Fibroblast of mammary gland (primary cell): Measurements from ENCODE around the gene HS2ST1.
A peak's percentile ranks its signal among the peaks of the same experiment; 100 is the strongest.
"Not testable (repeated sequence)": the region's sequence is repeated elsewhere in the genome, so short reads cannot be mapped to it uniquely, and the experiment has no call there.

Experiments
- DNase-seq: peaks from one replicate; pipeline ENCODE4 v3.0.0-alpha.2; 2010; ENCODE audit warnings: low read depth
- H3K4me3 ChIP-seq: 2 replicates; pipeline ENCODE4 v1.5.1; 2011; ENCODE audit warnings: low read depth, mild to moderate bottlenecking, low read length, moderate library complexity; ENCODE audit not compliant: control insufficient read depth
- CTCF ChIP-seq: conservative IDR thresholded peaks from 2 replicates; pipeline ENCODE4 v1.5.1; 2011; ENCODE audit warnings: low read depth, low read length, inconsistent platforms; ENCODE audit not compliant: control insufficient read depth, insufficient read depth

The HS2ST1 gene

DNA sequence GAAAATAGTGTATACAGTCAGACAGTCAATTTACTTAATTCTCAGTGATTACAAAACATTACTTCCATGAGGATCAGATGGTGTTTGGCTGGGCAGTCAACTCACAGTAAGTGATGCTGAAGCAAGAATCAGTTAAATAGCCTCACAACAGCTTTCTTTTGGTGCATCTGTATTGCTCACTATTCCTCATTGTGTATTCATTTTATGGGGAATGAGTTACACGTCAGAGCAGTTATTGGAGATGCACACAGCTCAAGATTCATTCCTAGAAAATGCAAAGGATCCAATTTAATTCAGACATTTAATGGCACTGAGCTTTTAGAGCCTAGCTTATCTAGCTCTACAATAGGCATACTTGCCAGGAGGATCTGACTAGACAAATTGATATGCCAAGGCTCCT lies 150.6 kb downstream of the HS2ST1 start:
- DNase-seq = no peak

DNA sequence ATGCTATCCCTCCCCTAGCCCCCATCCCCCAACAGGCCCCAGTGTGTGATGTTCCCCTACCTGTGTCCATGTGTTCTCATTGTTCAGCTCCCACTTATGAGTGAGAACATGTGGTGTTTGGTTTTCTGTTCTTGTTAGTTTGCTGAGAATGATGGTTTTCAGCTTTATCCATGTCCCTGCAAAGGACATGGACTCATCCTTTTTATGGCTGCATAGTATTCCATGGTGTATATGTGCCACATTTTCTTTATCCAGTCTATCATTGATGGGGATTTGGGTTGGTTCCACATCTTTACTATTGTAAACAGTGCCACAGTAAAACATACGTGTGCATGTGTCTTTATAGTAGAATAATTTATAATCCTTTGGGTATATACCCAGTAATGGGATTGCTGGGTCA lies 152.3 kb downstream of the HS2ST1 start:
- not testable (repeated sequence) for DNase-seq, H3K4me3 ChIP-seq

More for the DNA sequence above, 150.6 kb downstream of the HS2ST1 start:
- no peak for TF ChIP-seq CTCF
- H3K4me3 ChIP-seq = no peak overlapping the region

- no peak overlapping the region for H3K4me3 ChIP-seq
- DNase-seq = no peak
- TF ChIP-seq CTCF = no peak
Measured at GRCh38 chr1:87072411-87072810, 158.0 kb downstream of the HS2ST1 start.

- H3K4me3 ChIP-seq = no peak overlapping the region
- DNase-seq = no peak
- TF ChIP-seq CTCF = no peak
Measured at GRCh38 chr1:87072904-87073303, 158.5 kb downstream of the HS2ST1 start.

DNA sequence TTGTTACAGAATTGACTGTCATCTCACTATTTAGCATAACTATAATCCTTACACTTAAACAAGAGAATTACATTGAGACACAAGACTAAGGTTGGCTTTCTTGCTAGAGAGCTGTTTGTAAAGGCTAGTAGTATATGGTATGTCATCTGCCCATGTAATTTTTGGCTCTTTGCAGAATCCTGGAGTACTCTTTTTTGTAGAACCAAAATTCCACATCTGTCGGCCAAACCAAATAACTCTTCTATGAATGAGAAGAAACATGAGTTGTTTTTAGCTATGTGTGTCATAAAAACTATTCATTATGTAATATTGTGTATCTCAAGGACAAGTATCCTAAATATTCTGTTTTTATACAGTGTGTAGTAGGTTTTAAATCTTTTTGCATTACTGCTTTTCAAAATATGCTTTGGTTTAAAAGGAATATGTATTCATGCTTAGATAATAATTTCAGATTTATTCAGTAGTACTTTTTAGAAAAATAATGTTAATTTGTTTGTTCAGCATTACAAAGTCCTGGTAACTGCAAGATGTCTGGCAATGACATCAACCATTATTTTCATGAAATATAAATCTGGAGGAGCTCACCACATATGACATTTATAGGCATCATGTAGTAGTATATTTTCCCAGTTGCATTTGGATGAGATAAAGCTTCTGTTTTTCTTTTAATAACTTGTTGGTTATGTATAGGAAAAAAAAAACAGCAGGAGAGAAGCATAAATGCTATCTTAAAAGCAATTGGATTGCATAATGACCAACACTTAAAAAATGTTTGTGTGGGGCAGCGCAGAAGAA lies 159.8 kb downstream of the HS2ST1 start:
- no peak for TF ChIP-seq CTCF
- DNase-seq = peak; percentile 46

DNA sequence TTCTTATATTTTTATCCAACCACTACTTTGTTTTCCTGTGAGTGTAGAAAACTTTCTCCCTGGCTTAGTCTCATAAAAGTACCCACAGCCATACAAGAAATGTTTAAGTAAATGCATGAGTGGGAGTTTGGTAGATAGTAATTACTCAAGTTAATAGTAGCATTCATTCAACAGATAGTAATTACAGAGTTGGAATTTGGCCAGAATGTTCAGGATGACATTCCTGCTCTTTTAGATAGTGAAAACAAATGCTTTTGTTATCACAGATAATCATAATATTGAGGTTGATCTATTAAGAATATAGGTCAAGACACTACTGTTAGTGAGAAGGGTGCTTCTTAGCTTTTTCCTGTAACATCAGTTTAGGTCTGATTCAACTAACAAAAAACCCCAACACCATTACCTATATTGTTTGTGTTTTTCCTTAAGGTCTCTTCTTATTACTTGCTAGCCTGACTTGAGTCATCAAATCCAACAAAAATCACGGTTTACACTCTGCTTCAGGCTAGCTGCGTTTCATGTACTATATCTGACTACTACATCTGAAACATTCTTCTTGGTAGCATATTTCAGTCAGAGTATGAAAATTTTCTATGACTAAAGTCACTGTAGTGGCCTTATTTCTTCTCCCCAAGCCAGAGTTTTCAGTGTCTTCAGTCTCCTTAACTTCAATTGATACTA lies 163.7 kb downstream of the HS2ST1 start:
- no peak for DNase-seq
- no peak overlapping the region for H3K4me3 ChIP-seq
- no peak for TF ChIP-seq CTCF

More for the DNA sequence above, 159.8 kb downstream of the HS2ST1 start:
- H3K4me3 ChIP-seq = no peak overlapping the region

DNA sequence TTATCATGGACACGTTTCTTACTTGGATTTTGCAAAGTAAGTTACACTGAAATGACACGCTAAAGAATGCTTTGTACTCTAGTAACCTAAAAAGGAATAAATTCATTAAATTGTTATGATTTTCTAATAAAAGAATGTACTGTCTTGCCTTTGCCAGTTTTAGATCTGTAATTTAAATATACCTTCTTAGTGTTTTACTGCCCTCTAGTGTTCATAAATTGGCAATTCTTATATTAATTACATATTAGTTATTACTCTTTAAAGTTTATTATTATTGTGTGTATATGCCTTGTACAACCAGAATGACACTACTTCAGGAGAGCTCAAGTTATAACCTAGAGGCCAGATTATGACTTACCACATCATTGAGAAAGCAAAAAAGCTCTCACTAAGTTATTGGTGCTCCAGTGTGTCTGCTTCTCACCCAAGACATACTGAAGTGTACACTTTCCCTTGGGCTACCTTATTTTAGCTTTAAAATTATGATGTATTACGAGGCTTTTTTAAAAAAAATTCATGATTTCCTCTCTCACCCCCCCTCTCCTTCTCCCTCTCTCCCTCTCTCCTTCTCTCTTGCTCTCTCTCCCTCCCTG lies 169.9 kb downstream of the HS2ST1 start:
- peak; percentile 45 for TF ChIP-seq CTCF
- DNase-seq = peak; percentile 61
- no peak overlapping the region for H3K4me3 ChIP-seq
